Measurements from ENCODE around the gene PCNX2. TPM values are rescaled to one million over a fixed set of nuclear protein-coding genes. Genes with fewer than 3 reads are reported as not detected.

PCNX2 gene
- total RNA-seq, 1 donor from 2014 or later, result 23.5 TPM

Other genes starting within 250 kb of the PCNX2 start
- 0.52 TPM for gene MAP3K21, start 32.0 kb upstream of the PCNX2 start, total RNA-seq

Data from skeletal muscle tissue (tissue), 1 donor.